SIG-M5 treated with dmso at 0.1 percent for 504 hours (cell line): ENCODE measurements around the gene SIK2.
"Not testable (repeated sequence)": the region's sequence is repeated elsewhere in the genome, so short reads cannot be mapped to it uniquely, and the experiment has no call there.

ENCODE experiments used
- DNase-seq: peaks from one replicate; lab custom pipeline; 2025; ENCODE audit not compliant: unreplicated experiment; lab: John Stamatoyannopoulos, UW

Gene SIK2

DNA sequence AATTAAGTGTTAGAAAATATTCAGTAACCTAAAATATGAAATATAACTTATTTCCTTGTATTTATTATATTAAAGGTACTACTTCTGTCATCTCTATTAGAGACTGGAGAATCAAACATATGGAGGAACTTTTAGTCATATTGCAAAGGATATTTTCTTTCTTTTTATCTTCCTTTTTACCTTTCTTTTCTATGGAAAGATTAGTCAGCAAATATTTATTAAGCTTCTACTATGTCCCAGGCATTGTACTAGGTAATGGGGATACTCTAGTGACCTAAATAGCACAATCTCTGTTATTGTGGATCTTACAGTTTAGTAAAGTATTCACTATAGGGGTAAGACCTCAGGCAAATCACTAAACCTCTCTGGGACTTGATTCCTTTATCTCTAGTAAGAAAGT, 18.3 kb downstream of the SIK2 start:
- no peak for DNase-seq

GRCh38 chr11:111623527-111624030, 21.3 kb downstream of the SIK2 start:
- DNase-seq, result no peak

- DNase-seq, result no peak
These were observed 22.4 kb downstream of the SIK2 start for GRCh38 chr11:111624608-111625007.

DNA sequence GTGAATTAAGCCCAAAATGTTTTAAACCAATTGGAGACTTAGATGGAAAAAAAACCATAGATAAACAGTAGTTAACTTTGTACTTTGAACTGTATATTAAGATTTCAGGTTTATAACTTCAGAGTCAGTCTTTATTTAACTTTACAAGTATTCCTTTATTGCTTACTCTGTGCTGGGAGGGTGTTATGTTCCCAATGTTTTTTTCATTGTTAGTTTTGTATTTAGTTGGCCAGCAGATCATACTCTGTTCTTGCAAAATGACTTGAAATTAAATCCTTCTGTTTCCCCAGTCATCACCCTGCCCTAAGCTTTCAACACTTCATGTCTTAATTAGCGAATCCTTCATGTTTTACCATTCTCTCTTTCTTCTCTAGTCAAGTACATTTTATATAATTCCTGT, 25.3 kb downstream of the SIK2 start:
- DNase-seq, result no peak

GRCh38 chr11:111629499-111629898, 27.2 kb downstream of the SIK2 start:
- no peak for DNase-seq

DNA sequence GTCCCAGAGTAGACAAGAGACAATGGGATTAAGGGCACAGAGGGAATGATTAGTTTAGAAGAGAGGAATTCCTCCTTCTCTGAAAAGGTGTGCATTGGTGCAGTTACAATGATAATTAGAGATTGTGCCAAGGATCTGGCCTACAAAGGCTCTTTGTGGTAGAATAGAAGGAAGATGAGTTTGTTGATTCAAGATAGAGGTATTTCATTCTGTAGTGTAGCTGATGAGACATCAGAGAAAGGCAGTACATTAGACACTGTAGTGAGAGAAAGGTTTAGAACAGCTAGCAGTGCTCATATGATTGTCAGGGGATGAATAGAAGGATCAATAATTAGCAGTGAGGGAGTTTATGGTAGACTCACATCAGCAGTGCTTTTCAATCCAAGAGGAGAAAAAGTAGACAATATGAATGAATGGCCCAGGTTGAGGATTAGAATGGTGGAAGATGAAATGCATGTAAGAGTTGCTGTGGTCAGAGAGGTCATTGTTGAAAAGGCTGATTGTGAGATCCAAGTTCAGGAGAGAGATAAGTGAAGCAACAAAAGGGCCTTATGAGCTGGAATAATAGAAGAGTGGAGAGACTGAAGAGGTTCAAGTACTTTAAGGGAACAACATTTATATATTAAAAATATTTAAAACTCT, 28.9 kb downstream of the SIK2 start:
- DNase-seq, result no peak

- no peak for DNase-seq
These were observed 29.4 kb downstream of the SIK2 start for GRCh38 chr11:111631666-111632039.

- no peak for DNase-seq
These were observed 30.4 kb downstream of the SIK2 start for GRCh38 chr11:111632516-111633220.

DNA sequence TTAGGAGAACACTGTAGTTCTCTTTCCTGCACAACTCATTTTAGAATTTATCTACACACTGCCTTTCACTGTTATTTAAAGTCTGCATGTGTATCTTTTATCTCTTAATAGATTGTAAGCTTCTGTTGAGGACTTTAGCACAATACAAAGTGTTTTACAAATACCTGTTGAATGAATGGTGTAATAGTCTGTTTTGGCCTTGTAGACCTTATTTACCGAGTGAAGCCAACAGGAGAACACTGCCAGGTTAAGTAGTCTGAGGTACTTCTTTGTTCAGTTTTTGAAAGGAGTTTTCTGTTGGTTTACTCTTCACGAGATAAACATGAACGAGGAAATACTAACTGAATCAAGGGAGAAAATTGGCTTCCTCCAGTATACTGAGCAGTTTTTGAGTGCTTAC, 31.0 kb downstream of the SIK2 start:
- DNase-seq, result no peak

- no peak for DNase-seq
These were observed 31.6 kb downstream of the SIK2 start for GRCh38 chr11:111633756-111634362.

GRCh38 chr11:111634981-111635705, 32.9 kb downstream of the SIK2 start:
- no peak for DNase-seq

DNA sequence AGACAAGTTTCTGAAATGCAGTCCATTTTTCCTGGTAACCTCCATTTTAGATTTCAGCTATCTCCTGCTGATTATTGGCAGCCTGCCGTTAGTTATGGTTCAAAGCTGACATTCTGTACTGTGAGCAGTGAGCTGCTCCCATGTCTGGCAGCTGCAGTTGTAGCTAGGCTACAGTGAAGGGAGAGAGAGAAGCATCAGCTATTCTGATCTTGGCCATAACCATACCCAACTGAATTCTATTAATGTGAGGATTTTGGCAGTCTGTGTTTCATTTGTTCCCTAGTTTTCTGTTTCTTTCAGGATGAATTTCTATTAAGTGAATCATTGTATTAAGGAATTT, 33.4 kb downstream of the SIK2 start:
- DNase-seq, result no peak

GRCh38 chr11:111637885-111638284, 35.6 kb downstream of the SIK2 start:
- no peak for DNase-seq

DNA sequence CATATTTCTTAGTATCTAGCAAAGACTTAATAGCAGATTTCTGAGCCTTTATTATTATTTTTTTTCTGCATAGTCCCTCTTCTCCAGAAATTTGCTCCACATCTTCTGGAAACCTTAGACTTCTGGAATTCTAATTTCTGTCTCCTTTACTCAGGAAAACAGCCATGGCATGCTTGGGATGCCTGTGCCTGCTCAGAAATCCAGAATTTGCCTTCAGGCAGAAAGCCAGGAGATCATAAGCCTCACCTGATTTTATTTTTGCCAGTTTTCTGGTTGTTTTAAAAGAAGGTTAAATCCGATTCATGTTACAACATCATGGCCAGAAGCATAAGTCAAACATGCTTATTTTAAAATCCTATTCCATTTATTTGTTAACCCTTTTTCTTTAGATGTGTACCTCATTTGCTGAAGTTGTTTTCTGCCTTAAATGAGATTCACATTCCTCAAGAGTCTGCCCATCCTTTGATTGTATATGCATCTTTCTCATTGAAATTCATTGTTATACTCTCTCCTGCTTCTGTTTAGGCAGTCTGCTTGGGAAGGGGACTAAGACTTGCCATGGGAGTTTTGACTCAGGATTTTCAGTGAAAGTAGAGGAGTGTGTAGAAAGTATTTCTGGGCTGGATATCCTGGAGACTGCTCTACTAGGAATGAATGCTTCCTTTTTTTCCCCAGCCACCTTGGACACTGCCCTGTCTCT, 37.1 kb downstream of the SIK2 start:
- no peak for DNase-seq

GRCh38 chr11:111641339-111642015, 39.2 kb downstream of the SIK2 start:
- DNase-seq, result no peak

- no peak for DNase-seq
These were observed 40.3 kb downstream of the SIK2 start for GRCh38 chr11:111642542-111642941.

DNA sequence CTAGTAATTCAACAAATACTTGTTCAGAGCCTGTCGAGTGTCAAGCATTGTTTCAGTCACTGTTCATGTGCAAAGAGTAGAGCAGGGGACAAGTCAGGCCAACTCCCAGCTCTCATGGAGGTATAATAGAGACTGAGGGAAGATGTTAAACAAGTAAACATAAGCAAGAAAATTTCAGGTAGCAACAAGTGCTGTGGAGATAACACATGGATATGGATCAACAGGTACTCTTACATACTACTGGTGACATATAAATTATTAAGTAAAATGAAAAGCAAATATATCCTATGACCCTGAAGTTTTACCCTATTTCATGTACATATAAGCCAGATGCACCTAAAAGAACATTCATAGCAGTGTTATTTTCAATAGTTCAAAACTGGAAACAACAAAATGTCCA, 42.7 kb downstream of the SIK2 start:
- no peak for DNase-seq

GRCh38 chr11:111645657-111646316, 43.5 kb downstream of the SIK2 start:
- no peak for DNase-seq

DNA sequence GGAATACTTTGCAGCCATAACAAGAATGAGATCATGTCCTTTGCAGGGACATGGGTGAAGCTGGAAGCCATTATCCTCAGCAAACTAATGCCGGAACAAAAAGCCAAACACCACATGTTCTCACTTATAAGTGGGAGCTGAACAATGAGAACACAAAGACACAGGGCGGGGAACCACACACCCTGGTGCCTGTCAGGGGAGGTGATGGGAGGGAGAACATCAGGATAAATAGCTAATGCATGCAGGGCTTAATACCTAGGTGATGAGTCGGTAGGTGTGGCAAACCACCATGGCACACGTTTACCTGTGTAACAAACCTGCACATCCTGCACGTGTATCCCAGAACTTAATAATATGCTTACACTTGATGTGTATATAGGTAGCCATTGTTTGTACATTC, 49.1 kb downstream of the SIK2 start:
- DNase-seq, result not testable (repeated sequence)

GRCh38 chr11:111652184-111652583, 49.9 kb downstream of the SIK2 start:
- DNase-seq, result no peak
